ENCODE data around the gene TNFRSF1A. TPM values are rescaled to one million over a fixed set of nuclear protein-coding genes. Genes with fewer than 3 reads are reported as not detected.

TNFRSF1A gene
- total RNA-seq, 1 donor from 2014 or later: 271 TPM

DNA sequence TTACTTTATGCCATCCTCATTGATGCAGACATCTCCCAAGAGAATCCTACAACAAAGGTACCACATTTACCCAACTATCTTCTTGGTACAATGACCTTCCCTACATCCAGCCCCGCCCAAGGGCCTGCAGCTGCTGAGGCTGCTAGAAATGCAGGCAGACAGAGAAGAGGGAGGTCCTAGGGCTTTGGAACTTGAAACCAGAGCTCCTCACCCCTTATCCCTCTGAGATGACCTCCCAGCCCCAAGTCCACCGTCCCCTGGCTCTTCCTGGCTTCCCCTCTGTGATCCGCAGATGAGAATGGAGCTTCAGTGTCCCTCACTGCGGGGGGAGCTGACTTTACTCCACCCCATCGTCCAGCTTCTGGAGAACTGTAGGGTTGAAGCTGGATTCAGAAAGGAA lies 1.6 kb upstream of the TNFRSF1A start:
- intact Hi-C loops (cut with DNase I): no loop called here
- peaks cover 79% of the 10 kb centered on the region for H3K4me1 ChIP-seq

GRCh38 chr12:6342140-6342889 lies 439 bp upstream of the TNFRSF1A start:
- H3K4me1 ChIP-seq: peaks cover 79% of the 10 kb centered on the region
- H3K9me3 ChIP-seq: no peaks in the 10 kb centered on the region
- H3K4me3 ChIP-seq: peak overlapping the region; percentile 87 to 94
- no peaks in the 10 kb centered on the region for H3K36me3 ChIP-seq
- TF ChIP-seq, protein P1, sequence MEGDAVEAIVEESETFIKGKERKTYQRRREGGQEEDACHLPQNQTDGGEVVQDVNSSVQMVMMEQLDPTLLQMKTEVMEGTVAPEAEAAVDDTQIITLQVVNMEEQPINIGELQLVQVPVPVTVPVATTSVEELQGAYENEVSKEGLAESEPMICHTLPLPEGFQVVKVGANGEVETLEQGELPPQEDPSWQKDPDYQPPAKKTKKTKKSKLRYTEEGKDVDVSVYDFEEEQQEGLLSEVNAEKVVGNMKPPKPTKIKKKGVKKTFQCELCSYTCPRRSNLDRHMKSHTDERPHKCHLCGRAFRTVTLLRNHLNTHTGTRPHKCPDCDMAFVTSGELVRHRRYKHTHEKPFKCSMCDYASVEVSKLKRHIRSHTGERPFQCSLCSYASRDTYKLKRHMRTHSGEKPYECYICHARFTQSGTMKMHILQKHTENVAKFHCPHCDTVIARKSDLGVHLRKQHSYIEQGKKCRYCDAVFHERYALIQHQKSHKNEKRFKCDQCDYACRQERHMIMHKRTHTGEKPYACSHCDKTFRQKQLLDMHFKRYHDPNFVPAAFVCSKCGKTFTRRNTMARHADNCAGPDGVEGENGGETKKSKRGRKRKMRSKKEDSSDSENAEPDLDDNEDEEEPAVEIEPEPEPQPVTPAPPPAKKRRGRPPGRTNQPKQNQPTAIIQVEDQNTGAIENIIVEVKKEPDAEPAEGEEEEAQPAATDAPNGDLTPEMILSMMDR (IDR thresholded peaks at IDR 0.05): no peak
- no peak for TF ChIP-seq POLR2A (IDR thresholded peaks at IDR 0.05)
- TF ChIP-seq POLR2AphosphoS5 (IDR thresholded peaks at IDR 0.05; ENCODE audit: insufficient read depth in 1 of 2, low read depth in 1 of 2): no peak
- no peak for DNase-seq (ENCODE audit: extremely low spot score in 2 of 2)
- H3K27me3 ChIP-seq: no peaks in the 10 kb centered on the region
- H3K27ac ChIP-seq: peak overlapping the region; percentile 99
- intact Hi-C loops (cut with DNase I): no loop called here

More for the DNA sequence above, 1.6 kb upstream of the TNFRSF1A start:
- Histone ChIP-seq H3K9me3 (no peaks in the 10 kb centered on the region), H3K4me3 (no peak overlapping the region), H3K27me3 (no peaks in the 10 kb centered on the region), H3K27ac (peak overlapping the region; percentile 99), H3K36me3 (no peaks in the 10 kb centered on the region)
- no peak for DNase-seq (ENCODE audit: extremely low spot score in 2 of 2)
- TF ChIP-seq POLR2A (IDR thresholded peaks at IDR 0.05) (no peak), POLR2AphosphoS5 (IDR thresholded peaks at IDR 0.05; ENCODE audit: insufficient read depth in 1 of 2, low read depth in 1 of 2) (no peak)
- TF ChIP-seq, protein P1 (IDR thresholded peaks at IDR 0.05): no peak

GRCh38 chr12:6340745-6341416 lies 995 bp downstream of the TNFRSF1A start:
- intact Hi-C loops (cut with DNase I): no loop called here
- peak in 1 of 2 donors; percentile 5 for TF ChIP-seq POLR2AphosphoS5 (IDR thresholded peaks at IDR 0.05; ENCODE audit: insufficient read depth in 1 of 2, low read depth in 1 of 2)
- TF ChIP-seq, protein P1 (IDR thresholded peaks at IDR 0.05): no peak
- Histone ChIP-seq H3K4me3 (peak overlapping the region; percentile 87 to 94), H3K27ac (peak overlapping the region; percentile 99), H3K27me3 (no peaks in the 10 kb centered on the region), H3K36me3 (no peaks in the 10 kb centered on the region), H3K4me1 (peaks cover 75% of the 10 kb centered on the region), H3K9me3 (no peaks in the 10 kb centered on the region)
- DNase-seq (ENCODE audit: extremely low spot score in 2 of 2): no peak

DNA sequence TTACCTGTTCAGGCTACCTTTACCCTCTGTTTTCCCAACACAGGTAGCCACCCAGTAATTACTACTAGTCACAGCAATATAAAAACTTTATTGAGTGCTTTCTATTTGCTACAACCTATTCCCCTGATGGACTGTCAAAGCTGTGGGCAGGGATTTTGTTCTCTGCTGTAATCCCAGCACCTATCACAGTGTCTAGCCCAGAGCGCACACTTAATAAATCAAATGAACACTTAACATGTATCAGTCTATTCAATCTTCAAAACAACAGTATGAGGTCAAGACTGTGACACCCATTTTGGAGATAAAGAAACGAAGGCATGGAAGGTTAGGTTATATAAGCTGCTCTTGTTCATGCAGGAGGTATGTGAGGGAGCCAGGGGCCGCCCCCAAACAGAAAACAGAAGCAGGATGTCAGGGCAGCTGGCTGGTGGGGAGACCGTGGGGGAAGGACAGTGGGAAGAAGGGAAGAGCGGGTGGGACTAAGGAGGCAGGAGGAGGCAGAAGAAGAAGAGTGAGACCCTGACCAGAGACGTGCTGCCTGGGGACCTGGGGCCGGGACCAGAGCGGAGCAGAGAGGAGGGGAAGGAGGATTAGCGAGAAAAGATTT lies 1.7 kb downstream of the TNFRSF1A start:
- Histone ChIP-seq H3K4me3 (peak overlapping the region; percentile 87 to 94), H3K4me1 (peaks cover 75% of the 10 kb centered on the region), H3K27me3 (no peaks in the 10 kb centered on the region), H3K36me3 (no peaks in the 10 kb centered on the region), H3K27ac (peak overlapping the region; percentile 99), H3K9me3 (no peaks in the 10 kb centered on the region)
- intact Hi-C loops (cut with DNase I): no loop called here
- no peak for DNase-seq (ENCODE audit: extremely low spot score in 2 of 2)
- TF ChIP-seq POLR2A (IDR thresholded peaks at IDR 0.05) (no peak), POLR2AphosphoS5 (IDR thresholded peaks at IDR 0.05; ENCODE audit: insufficient read depth in 1 of 2, low read depth in 1 of 2) (peak in 1 of 2 donors; percentile 55)
- TF ChIP-seq, protein P1 (IDR thresholded peaks at IDR 0.05): no peak
